Activated CD4-positive, alpha-beta T cell treated with anti-CD3 and anti-CD28 coated beads, Interleukin-2, Interleukin-4, amounts not matched to agents 100 ng/mL and 50 ng/mL, durations not matched to agents 16 hours and 8 hours (primary cell): ENCODE data around the gene CDHR1.

ENCODE experiments used
- DNase-seq: peaks from one replicate; pipeline ENCODE4 v3.0.0-alpha.2; 2020; ENCODE audit warnings: low spot score

CDHR1 gene

DNA sequence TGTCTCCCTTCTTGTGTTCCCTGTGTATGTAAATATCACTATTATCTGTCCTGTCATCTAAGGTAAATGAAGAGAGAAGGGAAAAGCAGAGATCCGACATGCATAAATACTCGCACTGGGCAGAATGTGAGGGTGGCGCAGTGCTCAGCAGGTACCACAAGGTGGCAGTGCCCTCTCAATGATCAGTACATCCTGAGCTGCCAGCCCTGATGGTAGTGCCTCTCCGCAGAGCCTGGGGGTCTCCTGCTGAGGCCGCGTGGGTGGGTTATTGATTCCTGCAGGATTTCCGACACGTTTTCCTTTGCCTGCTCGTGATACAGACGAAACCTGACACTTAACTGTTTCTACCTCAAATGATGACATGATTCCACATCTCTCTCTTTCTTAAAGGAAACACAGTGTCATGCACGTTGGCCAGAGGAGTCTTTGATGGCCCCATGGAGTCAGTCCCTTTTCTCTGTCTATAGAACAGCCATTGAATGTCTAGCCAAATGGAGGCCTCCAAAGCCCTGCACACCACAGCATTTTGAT is 70.3 kb downstream of the CDHR1 start:
- peak; percentile 78 for DNase-seq

DNA sequence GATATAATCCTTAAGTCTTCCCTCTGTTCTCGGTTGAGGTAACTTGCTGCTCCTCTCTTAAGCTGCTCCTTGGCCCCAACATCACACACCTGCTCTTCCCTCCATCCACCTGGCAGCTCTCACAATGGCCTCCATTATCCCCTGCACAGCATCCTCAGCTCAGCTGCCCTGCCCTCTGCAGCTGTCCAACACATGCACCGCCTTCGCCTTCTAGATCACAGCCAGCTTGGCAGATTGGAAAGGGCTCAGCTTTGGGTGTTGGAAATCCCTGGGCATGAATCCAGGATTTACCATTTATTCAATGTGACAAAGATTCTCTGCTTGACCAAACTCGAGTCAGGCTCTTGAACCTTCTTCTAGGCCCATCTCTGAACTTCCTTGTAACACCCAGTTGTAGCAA is 71.1 kb downstream of the CDHR1 start:
- DNase-seq: no peak

DNA sequence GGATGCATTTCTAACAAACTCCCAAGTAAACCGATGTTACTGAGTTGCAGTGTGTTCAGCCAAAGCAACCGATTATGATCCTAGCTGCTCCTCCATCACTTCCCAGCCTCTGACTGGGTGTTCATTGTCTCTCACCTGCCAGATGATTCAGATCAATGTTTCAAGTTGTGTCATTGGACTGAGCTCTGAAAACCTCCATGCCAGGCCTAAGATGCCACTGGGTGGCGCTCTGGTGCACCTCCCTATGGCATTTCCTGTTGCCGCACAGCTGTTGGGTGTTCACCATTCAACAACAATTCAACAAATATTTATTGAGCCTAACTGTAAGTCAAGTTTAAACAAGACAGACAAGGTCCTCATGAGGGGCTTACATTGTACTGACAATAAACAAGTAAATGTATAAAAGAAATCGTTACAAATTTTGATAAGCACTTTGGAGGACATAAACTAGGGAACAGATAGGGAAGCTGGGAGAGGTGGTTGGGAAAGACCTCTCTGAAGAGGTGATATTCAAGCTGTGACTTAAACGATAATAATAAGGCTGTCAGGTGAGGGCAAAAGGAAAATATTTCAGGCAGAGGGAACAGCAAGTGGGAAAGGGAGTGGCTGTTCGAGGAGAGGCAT is 73.3 kb downstream of the CDHR1 start:
- peak; percentile 92 for DNase-seq

DNA sequence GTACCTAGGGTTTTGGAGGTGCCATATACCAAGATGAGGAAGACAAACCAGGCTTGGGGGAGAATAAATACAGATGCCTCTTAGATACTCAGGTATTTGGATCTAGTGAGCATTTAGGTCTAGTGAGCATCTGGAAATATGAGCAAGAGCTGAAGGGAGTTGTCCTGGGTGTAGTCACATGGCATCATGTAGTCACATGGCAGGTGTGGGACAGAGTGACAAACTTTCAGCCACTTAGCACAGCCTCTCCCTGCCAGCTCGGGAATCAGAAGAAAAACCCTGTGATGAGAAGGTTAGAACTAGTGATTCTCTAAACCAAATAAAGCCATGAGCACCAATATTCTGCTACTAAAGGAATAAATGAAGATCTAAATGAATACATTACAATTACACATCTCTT is 74.8 kb downstream of the CDHR1 start:
- DNase-seq: no peak
